ENCODE results near the gene NCOR1. TPM values are rescaled to one million over a fixed set of nuclear protein-coding genes. Genes with fewer than 3 reads are reported as not detected.
"Not testable (repeated sequence)": the region's sequence is repeated elsewhere in the genome, so short reads cannot be mapped to it uniquely, and the experiment has no call there.

Gene NCOR1
- total and polyA plus RNA-seq, 10 of the 15 experiments (the other 5 are each of a cell fraction or from before 2014, with no cell fraction given), result 34.5 to 135 (median 82.9) TPM

DNA sequence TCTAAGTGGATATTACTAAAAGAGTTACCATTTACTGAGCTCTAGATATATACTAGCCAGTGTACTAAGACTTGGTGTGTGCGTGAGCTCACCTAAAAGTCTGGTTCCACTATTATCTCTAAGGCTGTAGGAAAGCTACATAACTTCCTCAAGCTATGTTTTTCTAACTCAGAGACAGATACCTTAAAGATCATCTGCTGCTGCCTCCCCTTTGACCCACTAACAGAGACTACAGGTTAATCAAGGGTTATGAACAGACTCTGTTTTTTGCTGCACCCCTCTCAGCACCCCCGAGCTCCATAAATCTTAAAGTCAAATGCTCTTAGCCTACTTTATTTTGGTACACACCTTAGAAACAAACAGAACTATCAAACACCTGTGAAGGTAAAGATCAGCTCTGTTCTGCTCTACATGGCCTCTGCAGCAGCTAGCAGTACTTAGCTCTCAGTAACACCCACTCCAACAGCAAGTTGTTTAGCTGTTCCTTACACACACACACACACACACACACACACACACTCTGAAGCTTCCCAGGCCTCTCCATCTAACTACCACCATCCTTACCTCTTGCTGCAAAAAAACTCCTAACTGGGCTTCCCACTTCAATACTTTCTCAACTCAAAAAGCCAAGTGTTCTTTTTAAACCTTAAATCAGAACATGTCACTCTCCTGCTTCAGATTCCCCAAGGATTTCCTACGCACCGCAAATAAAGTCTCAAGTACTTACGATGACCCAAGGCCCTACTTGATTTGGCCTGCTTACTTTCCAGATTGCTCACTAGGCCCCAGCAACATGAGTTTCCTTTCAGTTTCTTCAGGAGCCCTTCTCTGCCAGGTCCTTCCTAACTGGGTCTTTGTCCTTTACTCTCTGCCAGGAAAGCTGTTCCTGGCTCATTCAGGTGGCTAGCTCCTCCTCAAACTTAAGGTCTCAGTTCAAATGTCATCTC lies 12.5 kb downstream of the NCOR1 start:
- ATAC-seq; H3K36me3 ChIP-seq (ENCODE audit: control insufficient read depth in 2 of 2, insufficient read depth in 2 of 2, low read length in 1 of 2); H2AFZ ChIP-seq (ENCODE audit: control insufficient read depth, low read depth, low read length); H3K4me1 ChIP-seq (ENCODE audit: control insufficient read depth, insufficient read depth, low read length); in situ Hi-C loops (cut with MboI); FAIRE-seq; H3K9ac ChIP-seq (ENCODE audit: control insufficient read depth, insufficient read depth, low read length); DNase-seq (ENCODE audit: low read depth, low spot score); H3K27ac ChIP-seq (ENCODE audit: control insufficient read depth, insufficient read depth); H3K9me3 ChIP-seq (replicated peaks; ENCODE audit: control insufficient read depth, insufficient read depth, low read length); intact Hi-C loops (cut with micrococcal nuclease; ENCODE audit: unreplicated experiment); H3K27me3 ChIP-seq (replicated peaks in 1 of 2; ENCODE audit: control insufficient read depth in 2 of 2, insufficient read depth in 2 of 2, low read length in 1 of 2); H4K20me1 ChIP-seq (ENCODE audit: control insufficient read depth, insufficient read depth): not testable (repeated sequence)
- TSS peak; percentile 14 for BruUV-seq (replicated peaks)
- peaks cover 77% of the 10 kb centered on the region for H3K79me2 ChIP-seq (ENCODE audit: control insufficient read depth, insufficient read depth, low read length)
- POLR2A ChIA-PET, result interaction anchor here (0.7 kb wide), 2 partner anchors 86 to 97 kb away, joined by 3 read pairs; no protein-coding TSS in a partner anchor
- CTCF ChIA-PET, result interaction anchor here (0.6 to 1.1 kb wide), 3 partner anchors 9 to 303 kb away, joined by 3 to 4 read pairs (median 3); no protein-coding TSS in a partner anchor
- RAD21 ChIA-PET (ENCODE audit: unreplicated experiment), result interaction anchor here (2.1 kb wide), 1 partner anchor 10 kb away, joined by 11 read pairs; no protein-coding TSS in a partner anchor
- H3K4me2 ChIP-seq (ENCODE audit: control insufficient read depth, insufficient read depth), result peak overlapping the region; percentile 36
- H3K4me3 ChIP-seq, result peak overlapping the region; percentile 32; the same call in 1 of the 2 replicates
- WGBS (ENCODE audit: insufficient coverage, insufficient replicate concordance, low lambda C conversion rate, missing lambda C conversion rate), result 64% methylated on average over 5 of the region's 5 CpGs
- SMC1A ChIA-PET (ENCODE audit: uncharacterized antibody, unreplicated experiment), result interaction anchor here (1.1 to 1.8 kb wide), 3 partner anchors 12 to 21 kb away, joined by 3 to 6 read pairs (median 3); partner anchors contain the start of gene NCOR1

DNA sequence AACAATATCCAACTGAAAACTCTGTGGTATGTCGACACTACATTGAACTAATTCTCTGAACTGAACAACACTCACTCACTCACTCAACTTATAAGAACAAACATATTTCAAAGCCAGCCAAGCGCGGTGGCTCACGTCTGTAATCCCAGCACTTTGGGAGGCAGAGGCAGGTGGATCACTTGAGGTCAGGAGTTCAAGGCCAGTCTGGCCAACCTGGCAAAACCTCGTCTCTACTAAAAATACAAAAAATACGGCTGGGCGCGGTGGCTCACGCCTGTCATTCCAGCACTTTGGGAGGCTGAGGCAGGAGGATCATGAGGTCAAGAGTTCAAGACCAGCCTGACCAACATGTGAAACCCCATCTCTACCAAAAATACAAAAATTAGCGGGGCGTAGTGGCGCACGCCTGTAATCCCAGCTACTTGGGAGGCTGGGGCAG lies 13.6 kb downstream of the NCOR1 start:
- H3K79me2 ChIP-seq (ENCODE audit: control insufficient read depth, insufficient read depth, low read length), result peaks cover 82% of the 10 kb centered on the region
- SMC1A ChIA-PET (ENCODE audit: uncharacterized antibody, unreplicated experiment), result not testable (repeated sequence)

More for the DNA sequence above, 13.6 kb downstream of the NCOR1 start:
- DNase-seq (ENCODE audit: low read depth, low spot score); H3K4me1 ChIP-seq (ENCODE audit: control insufficient read depth, insufficient read depth, low read length); intact Hi-C loops (cut with micrococcal nuclease; ENCODE audit: unreplicated experiment); H3K4me2 ChIP-seq (ENCODE audit: control insufficient read depth, insufficient read depth); H3K9me3 ChIP-seq (replicated peaks; ENCODE audit: control insufficient read depth, insufficient read depth, low read length); H2AFZ ChIP-seq (ENCODE audit: control insufficient read depth, low read depth, low read length); H3K36me3 ChIP-seq (ENCODE audit: control insufficient read depth in 2 of 2, insufficient read depth in 2 of 2, low read length in 1 of 2); H3K9ac ChIP-seq (ENCODE audit: control insufficient read depth, insufficient read depth, low read length); BruUV-seq (replicated peaks); FAIRE-seq; H3K27ac ChIP-seq (ENCODE audit: control insufficient read depth, insufficient read depth); ATAC-seq; H4K20me1 ChIP-seq (ENCODE audit: control insufficient read depth, insufficient read depth); in situ Hi-C loops (cut with MboI); H3K27me3 ChIP-seq (replicated peaks in 1 of 2; ENCODE audit: control insufficient read depth in 2 of 2, insufficient read depth in 2 of 2, low read length in 1 of 2); H3K4me3 ChIP-seq: not testable (repeated sequence)
- 99% methylated on average over 12 of the region's 13 CpGs for WGBS (ENCODE audit: insufficient coverage, insufficient replicate concordance, low lambda C conversion rate, missing lambda C conversion rate)
- ChIA-PET RAD21 (ENCODE audit: unreplicated experiment) (interaction anchor here (2.1 kb wide), 1 partner anchor 11 kb away, joined by 11 read pairs; no protein-coding TSS in a partner anchor), POLR2A (interaction anchor here (0.7 kb wide), 2 partner anchors 88 to 98 kb away, joined by 3 read pairs; no protein-coding TSS in a partner anchor), CTCF (interaction anchor here (1.1 kb wide), 1 partner anchor 10 kb away, joined by 3 read pairs; no protein-coding TSS in a partner anchor)
- TF ChIP-seq, protein P1, sequence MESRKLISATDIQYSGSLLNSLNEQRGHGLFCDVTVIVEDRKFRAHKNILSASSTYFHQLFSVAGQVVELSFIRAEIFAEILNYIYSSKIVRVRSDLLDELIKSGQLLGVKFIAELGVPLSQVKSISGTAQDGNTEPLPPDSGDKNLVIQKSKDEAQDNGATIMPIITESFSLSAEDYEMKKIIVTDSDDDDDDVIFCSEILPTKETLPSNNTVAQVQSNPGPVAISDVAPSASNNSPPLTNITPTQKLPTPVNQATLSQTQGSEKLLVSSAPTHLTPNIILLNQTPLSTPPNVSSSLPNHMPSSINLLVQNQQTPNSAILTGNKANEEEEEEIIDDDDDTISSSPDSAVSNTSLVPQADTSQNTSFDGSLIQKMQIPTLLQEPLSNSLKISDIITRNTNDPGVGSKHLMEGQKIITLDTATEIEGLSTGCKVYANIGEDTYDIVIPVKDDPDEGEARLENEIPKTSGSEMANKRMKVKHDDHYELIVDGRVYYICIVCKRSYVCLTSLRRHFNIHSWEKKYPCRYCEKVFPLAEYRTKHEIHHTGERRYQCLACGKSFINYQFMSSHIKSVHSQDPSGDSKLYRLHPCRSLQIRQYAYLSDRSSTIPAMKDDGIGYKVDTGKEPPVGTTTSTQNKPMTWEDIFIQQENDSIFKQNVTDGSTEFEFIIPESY (IDR thresholded peaks at IDR 0.05), result 0 out of 2 replicates have a peak, but pooled peaks have one; percentile 33

All from GM12878 (cell line).